ENCODE results near the gene ARHGAP29. TPM values are rescaled to one million over a fixed set of nuclear protein-coding genes. Genes with fewer than 3 reads are reported as not detected.

The ARHGAP29 gene
- total RNA-seq, 1 donor from 2014 or later: 131 TPM

GRCh38 chr1:94207695-94208094 is 29.7 kb downstream of the ARHGAP29 start:
- no peak for DNase-seq (ENCODE audit: low read depth)
- no peak for TF ChIP-seq CTCF (conservative IDR thresholded peaks at IDR 0.05; ENCODE audit: low read depth, low read length)
- no peak overlapping the region for H3K4me3 ChIP-seq (ENCODE audit: low read depth, low read length)

GRCh38 chr1:94205639-94206038 is 31.7 kb downstream of the ARHGAP29 start:
- no peak overlapping the region for H3K4me3 ChIP-seq (ENCODE audit: low read depth, low read length)
- DNase-seq (ENCODE audit: low read depth): no peak
- TF ChIP-seq CTCF (conservative IDR thresholded peaks at IDR 0.05; ENCODE audit: low read depth, low read length): no peak

- no peak overlapping the region for H3K4me3 ChIP-seq (ENCODE audit: low read depth, low read length)
- TF ChIP-seq CTCF (conservative IDR thresholded peaks at IDR 0.05; ENCODE audit: low read depth, low read length): no peak
- DNase-seq (ENCODE audit: low read depth): no peak
These were observed 35.1 kb downstream of the ARHGAP29 start for GRCh38 chr1:94202241-94202640.

- H3K4me3 ChIP-seq (ENCODE audit: low read depth, low read length): no peak overlapping the region
- no peak for TF ChIP-seq CTCF (conservative IDR thresholded peaks at IDR 0.05; ENCODE audit: low read depth, low read length)
- DNase-seq (ENCODE audit: low read depth): no peak
These were observed 38.0 kb downstream of the ARHGAP29 start for GRCh38 chr1:94199398-94199797.

- H3K4me3 ChIP-seq (ENCODE audit: low read depth, low read length): no peak overlapping the region
- no peak for DNase-seq (ENCODE audit: low read depth)
- TF ChIP-seq CTCF (conservative IDR thresholded peaks at IDR 0.05; ENCODE audit: low read depth, low read length): no peak
These were observed 43.1 kb downstream of the ARHGAP29 start for GRCh38 chr1:94194079-94194865.

GRCh38 chr1:94193128-94193527 is 44.3 kb downstream of the ARHGAP29 start:
- TF ChIP-seq CTCF (conservative IDR thresholded peaks at IDR 0.05; ENCODE audit: low read depth, low read length): no peak

GRCh38 chr1:94191216-94191615 is 46.2 kb downstream of the ARHGAP29 start:
- TF ChIP-seq CTCF (conservative IDR thresholded peaks at IDR 0.05; ENCODE audit: low read depth, low read length): no peak
- no peak for DNase-seq (ENCODE audit: low read depth)
- H3K4me3 ChIP-seq (ENCODE audit: low read depth, low read length): no peak overlapping the region

More at GRCh38 chr1:94193128-94193527, 44.3 kb downstream of the ARHGAP29 start:
- no peak for DNase-seq (ENCODE audit: low read depth)
- no peak overlapping the region for H3K4me3 ChIP-seq (ENCODE audit: low read depth, low read length)
